Astrocyte of the cerebellum (primary cell): ENCODE results near the gene NR2F6.

Experiments
- DNase-seq: peaks from one replicate; pipeline ENCODE4 v3.0.0-alpha.2; 2011; ENCODE audit warnings: low read depth
- H3K4me3 ChIP-seq: 2 replicates; pipeline ENCODE4 v1.5.1; 2011; ENCODE audit warnings: mild to moderate bottlenecking, low read depth, low read length, moderate library complexity
- in situ Hi-C: cut with HindIII; loops from 2 replicates; pipeline ENCODE4 v1.10.0; 2017; ENCODE audit warnings: low sequenced_read_pairs
- TF ChIP-seq, protein P1 (sequence below): IDR thresholded peaks from 2 replicates; pipeline ENCODE4 v1.5.1; 2012; ENCODE audit warnings: low read length, low read depth, moderate library complexity, mild to moderate bottlenecking; ENCODE audit errors: missing control alignments

NR2F6 gene

DNA sequence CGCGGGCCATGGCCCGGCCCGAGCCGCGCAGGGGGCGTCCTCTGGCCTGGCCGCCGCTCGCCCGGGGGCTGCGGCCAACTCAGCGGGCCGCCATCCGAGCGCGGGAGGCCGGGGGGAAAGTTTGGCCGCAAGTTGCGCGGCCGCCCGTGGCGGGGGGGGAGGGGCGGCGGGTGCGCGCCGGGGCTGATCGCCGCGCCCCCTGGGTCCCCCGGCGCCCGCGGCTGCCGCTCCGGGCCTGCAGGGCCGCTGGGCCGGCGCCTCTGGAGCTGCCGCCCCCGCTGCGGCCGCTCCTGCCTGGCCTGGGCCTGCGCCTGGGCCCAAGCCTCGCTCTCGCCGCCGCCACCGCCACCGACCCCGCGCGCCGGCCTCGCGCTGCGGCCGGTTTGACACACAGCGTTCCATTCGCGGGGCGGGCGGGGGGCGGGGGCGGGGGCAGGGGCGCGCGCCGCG lies at the start of gene NR2F6:
Gene NR2F6 (minus strand): TSS at position 385 of the 450 bp plus-strand sequence. CDS start 699 bp downstream, outside the sequence.
- in situ Hi-C loops, result loop anchor here (10.0 kb wide), 1 partner anchor 81 kb away; no protein-coding TSS in a partner anchor

DNA sequence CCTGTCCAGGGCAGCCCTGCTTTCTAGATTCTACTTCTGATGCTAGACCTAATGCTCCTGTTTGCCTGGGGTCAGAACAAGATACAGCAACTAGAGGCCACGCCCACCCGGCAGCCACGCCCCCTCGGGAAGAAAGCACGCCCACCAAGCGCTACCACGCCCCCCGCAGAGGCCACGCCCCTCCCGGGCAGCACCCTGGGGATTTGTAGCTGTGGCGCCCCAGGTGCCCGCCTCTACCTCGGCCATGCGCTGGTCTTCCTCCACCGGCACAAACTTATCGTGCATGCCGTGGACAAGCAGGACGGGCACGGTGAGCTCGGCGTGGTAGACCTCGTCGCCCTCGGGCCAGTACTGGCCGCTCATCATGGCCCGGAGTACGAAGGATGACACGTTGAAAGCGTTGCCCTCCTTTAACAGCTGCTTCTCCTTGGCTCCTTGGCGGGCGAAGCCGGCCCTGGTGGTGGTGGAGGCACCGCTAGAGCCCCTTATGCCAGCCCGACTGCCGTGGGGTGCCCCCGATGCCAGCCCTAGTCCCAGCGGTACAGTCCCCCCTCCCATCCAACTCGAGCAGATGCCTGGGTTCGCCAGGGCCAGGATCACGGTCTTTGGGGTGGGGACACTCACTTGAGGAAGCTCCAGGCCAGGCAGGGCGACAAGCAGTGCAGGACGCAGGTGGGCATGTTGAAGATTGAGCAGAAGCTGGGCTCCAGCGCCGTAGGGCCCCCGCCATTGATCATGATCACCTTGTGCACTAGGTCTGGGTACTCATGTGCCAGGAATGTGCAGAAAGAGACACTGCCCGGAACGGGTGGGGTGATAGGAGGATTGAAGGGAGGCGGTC lies 48.6 kb upstream of the NR2F6 start:
- DNase-seq, result no peak
- TF ChIP-seq, protein P1, sequence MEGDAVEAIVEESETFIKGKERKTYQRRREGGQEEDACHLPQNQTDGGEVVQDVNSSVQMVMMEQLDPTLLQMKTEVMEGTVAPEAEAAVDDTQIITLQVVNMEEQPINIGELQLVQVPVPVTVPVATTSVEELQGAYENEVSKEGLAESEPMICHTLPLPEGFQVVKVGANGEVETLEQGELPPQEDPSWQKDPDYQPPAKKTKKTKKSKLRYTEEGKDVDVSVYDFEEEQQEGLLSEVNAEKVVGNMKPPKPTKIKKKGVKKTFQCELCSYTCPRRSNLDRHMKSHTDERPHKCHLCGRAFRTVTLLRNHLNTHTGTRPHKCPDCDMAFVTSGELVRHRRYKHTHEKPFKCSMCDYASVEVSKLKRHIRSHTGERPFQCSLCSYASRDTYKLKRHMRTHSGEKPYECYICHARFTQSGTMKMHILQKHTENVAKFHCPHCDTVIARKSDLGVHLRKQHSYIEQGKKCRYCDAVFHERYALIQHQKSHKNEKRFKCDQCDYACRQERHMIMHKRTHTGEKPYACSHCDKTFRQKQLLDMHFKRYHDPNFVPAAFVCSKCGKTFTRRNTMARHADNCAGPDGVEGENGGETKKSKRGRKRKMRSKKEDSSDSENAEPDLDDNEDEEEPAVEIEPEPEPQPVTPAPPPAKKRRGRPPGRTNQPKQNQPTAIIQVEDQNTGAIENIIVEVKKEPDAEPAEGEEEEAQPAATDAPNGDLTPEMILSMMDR, result no peak
- H3K4me3 ChIP-seq, result no peak overlapping the region
- in situ Hi-C loops, result no loop called here

More for the DNA sequence above, at the start of gene NR2F6:
- DNase-seq, result no peak
- peak within 1 kb of the TSS; percentile 79 for H3K4me3 ChIP-seq
- TF ChIP-seq, protein P1, result no peak

DNA sequence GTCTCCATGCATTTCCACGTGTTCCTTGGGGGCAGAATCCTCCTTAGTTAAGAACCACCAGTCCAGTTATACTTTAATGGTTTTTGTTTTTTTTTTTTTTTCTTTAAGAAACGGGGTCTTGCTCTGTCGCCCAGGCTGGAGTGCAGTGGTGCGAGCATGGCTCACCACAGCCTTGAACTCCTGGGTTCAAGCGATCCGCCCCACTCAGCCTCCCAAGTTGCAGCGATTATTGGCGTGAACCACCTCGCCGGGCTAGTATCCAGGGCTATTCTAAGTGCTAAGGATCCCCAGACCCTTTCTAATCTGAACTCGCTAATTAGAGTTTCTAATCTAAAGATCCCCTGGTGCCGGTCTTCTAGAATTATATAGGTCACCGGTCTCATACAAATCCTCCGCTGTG lies 47.9 kb upstream of the NR2F6 start:
- in situ Hi-C loops, result no loop called here
- TF ChIP-seq, protein P1, result no peak
- no peak for DNase-seq
- H3K4me3 ChIP-seq, result no peak overlapping the region

DNA sequence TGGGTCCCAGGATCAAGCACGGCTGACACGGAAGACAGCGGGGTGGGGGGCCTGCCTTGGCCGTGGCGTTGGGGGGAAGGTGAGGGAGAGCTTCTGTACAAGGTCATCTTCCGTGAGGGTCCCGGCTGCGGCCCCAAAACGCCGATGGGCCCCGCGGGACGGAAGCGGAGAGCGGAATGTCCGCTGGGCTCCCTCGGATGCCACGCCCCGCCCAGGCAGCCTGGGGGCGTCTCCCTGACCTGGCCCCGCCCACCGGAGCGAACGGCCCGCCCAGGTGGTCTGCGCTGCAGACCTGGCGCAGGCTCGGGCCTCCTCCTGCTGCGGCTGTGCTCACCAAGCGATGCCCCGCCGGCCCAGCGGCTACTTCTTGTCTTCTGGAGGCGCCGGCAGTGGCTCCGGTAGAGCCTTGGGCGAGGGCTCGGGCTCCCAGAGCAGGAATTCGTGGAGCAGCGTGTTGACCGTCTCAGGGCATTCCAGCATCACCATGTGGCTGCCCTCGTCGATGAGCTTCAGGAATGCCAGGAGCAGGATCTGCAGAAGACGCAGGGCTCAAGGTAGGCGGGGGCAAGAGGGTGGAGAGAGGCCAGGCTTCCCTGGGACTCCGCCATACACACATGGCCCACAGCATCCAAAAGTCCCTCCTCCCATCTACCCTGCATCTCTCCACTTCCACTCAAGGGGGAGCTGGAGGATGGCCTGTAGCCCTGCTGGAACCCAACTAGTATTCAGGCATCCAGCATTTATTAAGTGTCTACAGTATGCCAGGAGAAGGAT lies 46.8 kb upstream of the NR2F6 start:
- TF ChIP-seq, protein P1, result peak; percentile 78
- H3K4me3 ChIP-seq, result peak overlapping the region; percentile 42
- DNase-seq, result peak; percentile 70
- in situ Hi-C loops, result no loop called here

DNA sequence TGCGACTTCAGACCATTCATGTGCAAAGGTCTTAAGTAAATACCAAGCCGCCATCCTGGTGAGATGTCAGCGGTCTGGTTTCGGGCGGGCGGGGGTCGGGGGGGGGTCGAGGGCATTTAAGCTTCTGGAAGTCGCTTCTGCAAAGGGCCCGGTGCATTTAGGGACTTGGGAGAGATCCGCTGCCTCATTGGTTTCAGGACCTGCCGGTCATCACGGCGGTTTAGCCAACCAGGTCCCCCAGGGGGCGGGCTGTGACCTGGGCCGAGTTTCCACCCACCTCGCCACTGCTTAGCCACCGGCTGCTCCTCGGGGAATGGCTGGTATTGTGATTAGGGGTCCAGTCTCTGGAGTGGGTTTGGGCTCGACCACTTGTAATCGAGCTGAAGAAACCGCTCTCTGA lies 43.8 kb upstream of the NR2F6 start:
- no peak overlapping the region for H3K4me3 ChIP-seq
- in situ Hi-C loops, result no loop called here
- TF ChIP-seq, protein P1, result no peak
- peak; percentile 79 for DNase-seq

DNA sequence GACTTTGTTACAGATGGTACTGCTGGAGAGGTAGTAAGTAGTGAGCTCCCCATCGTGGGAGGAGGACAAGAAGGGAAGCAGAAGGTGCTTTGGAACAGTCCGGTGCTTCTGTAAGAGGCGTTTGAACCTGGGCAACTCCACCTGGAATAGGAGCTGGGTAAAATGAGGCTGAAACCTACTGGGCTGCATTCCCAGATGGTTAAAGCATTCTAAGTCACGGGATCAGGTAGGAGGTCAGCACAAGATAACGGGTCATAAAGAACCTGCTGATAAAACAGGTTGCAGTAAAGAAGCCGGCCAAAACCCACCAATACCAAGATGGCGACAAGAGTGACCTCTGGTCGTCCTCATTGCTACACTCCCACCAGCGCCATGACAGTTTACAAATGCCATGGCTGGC lies 41.0 kb upstream of the NR2F6 start:
- TF ChIP-seq, protein P1, result no peak
- in situ Hi-C loops, result no loop called here
- no peak overlapping the region for H3K4me3 ChIP-seq
- DNase-seq, result no peak
